ENCODE data around the gene CHAC2. TPM values are rescaled to one million over a fixed set of nuclear protein-coding genes. Genes with fewer than 3 reads are reported as not detected.
A peak's percentile ranks its signal among the peaks of the same experiment; 100 is the strongest.

Gene CHAC2
- total RNA-seq, 4 donors from 2014 or later = 3.2 to 7.2 (median 4.5) TPM

- ATAC-seq (ENCODE audit: low FRiP score) (no peak), DNase-seq (ENCODE audit: low spot score) (no peak)
- TF ChIP-seq, protein P1, sequence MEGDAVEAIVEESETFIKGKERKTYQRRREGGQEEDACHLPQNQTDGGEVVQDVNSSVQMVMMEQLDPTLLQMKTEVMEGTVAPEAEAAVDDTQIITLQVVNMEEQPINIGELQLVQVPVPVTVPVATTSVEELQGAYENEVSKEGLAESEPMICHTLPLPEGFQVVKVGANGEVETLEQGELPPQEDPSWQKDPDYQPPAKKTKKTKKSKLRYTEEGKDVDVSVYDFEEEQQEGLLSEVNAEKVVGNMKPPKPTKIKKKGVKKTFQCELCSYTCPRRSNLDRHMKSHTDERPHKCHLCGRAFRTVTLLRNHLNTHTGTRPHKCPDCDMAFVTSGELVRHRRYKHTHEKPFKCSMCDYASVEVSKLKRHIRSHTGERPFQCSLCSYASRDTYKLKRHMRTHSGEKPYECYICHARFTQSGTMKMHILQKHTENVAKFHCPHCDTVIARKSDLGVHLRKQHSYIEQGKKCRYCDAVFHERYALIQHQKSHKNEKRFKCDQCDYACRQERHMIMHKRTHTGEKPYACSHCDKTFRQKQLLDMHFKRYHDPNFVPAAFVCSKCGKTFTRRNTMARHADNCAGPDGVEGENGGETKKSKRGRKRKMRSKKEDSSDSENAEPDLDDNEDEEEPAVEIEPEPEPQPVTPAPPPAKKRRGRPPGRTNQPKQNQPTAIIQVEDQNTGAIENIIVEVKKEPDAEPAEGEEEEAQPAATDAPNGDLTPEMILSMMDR (IDR thresholded peaks at IDR 0.05) = no peak
These were observed 11.0 kb downstream of the CHAC2 start for GRCh38 chr2:53778536-53779162.

- no peak for DNase-seq (ENCODE audit: low spot score)
- TF ChIP-seq, protein P1 (IDR thresholded peaks at IDR 0.05) = no peak
- ATAC-seq (ENCODE audit: low FRiP score) = no peak
These were observed 12.5 kb downstream of the CHAC2 start for GRCh38 chr2:53780056-53780455.

DNA sequence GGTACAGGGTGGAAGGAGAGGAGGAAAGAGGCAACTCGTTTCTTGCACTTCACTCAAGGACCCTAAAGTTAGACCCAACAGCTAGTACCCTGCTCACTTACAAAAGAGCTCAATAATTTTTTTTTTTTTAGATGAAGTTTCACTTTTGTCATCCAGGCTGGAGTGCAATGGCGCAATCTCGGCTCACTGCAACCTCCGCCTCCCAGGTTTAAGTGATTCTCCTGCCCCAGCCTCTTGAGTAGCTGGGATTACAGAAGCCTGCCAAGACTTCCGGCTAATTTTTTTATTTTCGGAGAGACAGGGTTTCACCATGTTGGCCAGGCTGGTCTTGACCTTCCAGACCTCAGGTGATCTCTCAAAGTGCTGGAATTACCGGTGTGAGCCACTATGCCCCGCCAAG is 15.1 kb downstream of the CHAC2 start:
- ATAC-seq (ENCODE audit: low FRiP score) = no peak
- DNase-seq (ENCODE audit: low spot score) = no peak

GRCh38 chr2:53784436-53784835 is 16.8 kb downstream of the CHAC2 start:
- DNase-seq (ENCODE audit: low spot score) (no peak), ATAC-seq (ENCODE audit: low FRiP score) (no peak)
- TF ChIP-seq, protein P1 (IDR thresholded peaks at IDR 0.05) = no peak

More for the DNA sequence above, 15.1 kb downstream of the CHAC2 start:
- TF ChIP-seq, protein P1 (IDR thresholded peaks at IDR 0.05) = no peak

GRCh38 chr2:53785366-53785765 is 17.8 kb downstream of the CHAC2 start:
- TF ChIP-seq, protein P1 (IDR thresholded peaks at IDR 0.05) = no peak
- no peak for ATAC-seq (ENCODE audit: low FRiP score)

DNA sequence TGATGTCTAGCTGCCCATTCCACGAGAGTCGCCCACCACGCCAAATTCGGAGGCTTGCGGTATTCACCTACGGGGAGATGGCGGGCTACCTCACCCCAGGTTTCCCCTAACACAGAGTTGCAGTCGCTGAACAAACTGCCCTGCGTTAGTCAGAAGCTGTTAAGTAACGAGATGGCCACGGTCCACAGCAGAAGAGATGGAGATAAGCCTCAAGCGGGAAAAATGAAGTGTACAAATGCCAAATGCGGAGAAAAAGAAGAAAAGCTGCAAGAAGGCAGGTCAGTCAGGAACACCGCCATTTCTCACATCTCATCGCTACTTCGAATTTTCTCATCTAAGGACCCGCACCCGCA is 18.7 kb downstream of the CHAC2 start:
- ATAC-seq (ENCODE audit: low FRiP score) (peak; percentile 81), DNase-seq (ENCODE audit: low spot score) (peak; percentile 24)
- TF ChIP-seq, protein P1 (IDR thresholded peaks at IDR 0.05) = no peak

More at GRCh38 chr2:53785366-53785765, 17.8 kb downstream of the CHAC2 start:
- DNase-seq (ENCODE audit: low spot score) = no peak

All from omental fat pad (tissue), 4 donors.